Neuronal stem cell (in vitro differentiated cells): ENCODE results near the gene IL17D.

Source experiments
- DNase-seq: peaks from one replicate; pipeline ENCODE4 v3.0.0-alpha.2; 2013; ENCODE audit warnings: low spot score
- H2AFZ ChIP-seq: one replicate; pipeline ENCODE4 v1.6.1; 2013; ENCODE audit warnings: mild to moderate bottlenecking, low read length, inconsistent platforms
- H2AK5ac ChIP-seq: 2 replicates; pipeline ENCODE4 v1.6.1; 2013; ENCODE audit warnings: low read depth, mild to moderate bottlenecking, inconsistent platforms, low read length, moderate library complexity, mixed read lengths
- H2BK120ac ChIP-seq: 2 replicates; pipeline ENCODE4 v1.6.1; 2013; ENCODE audit warnings: low read depth, mild to moderate bottlenecking, inconsistent platforms, low read length, moderate library complexity, mixed read lengths
- H2BK12ac ChIP-seq: one replicate; pipeline ENCODE4 v1.6.1; 2013; ENCODE audit warnings: low read length, inconsistent platforms
- H2BK15ac ChIP-seq: 2 replicates; pipeline ENCODE4 v1.6.1; 2013; ENCODE audit warnings: mild to moderate bottlenecking, low read length, inconsistent platforms, mixed read lengths
- H2BK5ac ChIP-seq: one replicate; pipeline ENCODE4 v1.6.1; 2013; ENCODE audit warnings: inconsistent platforms, mild to moderate bottlenecking, low read length, moderate library complexity
- H3K14ac ChIP-seq: one replicate; pipeline ENCODE4 v1.6.1; 2013; ENCODE audit warnings: low read length, inconsistent platforms
- H3K18ac ChIP-seq: 2 replicates; pipeline ENCODE4 v1.6.1; 2013; ENCODE audit warnings: low read length, inconsistent platforms
- H3K23ac ChIP-seq: 2 replicates; pipeline ENCODE4 v1.6.1; 2013; ENCODE audit warnings: low read depth, mild to moderate bottlenecking, mixed read lengths, low read length, inconsistent platforms; ENCODE audit not compliant: poor library complexity
- H3K27ac ChIP-seq: replicated peaks from 3 replicates; pipeline ENCODE4 v1.5.1; 2013; ENCODE audit warnings: low read length, inconsistent platforms
- H3K27me3 ChIP-seq, 3 experiments: 2 replicates each; pipeline ENCODE4 v1.6.1; 2013; ENCODE audit warnings: low read length in 3 of 3, mild to moderate bottlenecking in 2 of 3, inconsistent platforms in 1 of 3, low read depth in 1 of 3, mixed read lengths in 1 of 3, moderate library complexity in 1 of 3; ENCODE audit not compliant: control insufficient read depth in 3 of 3, insufficient read depth in 3 of 3
- H3K36me3 ChIP-seq, 2 donors: replicated peaks in 1 of 2; 2 replicates each; pipeline ENCODE4 v1.6.1; 2013; ENCODE audit warnings: low read length in 2 of 2; ENCODE audit not compliant: control insufficient read depth in 2 of 2, insufficient read depth in 2 of 2
- H3K4ac ChIP-seq: 2 replicates; pipeline ENCODE4 v1.6.1; 2013; ENCODE audit warnings: inconsistent platforms, mild to moderate bottlenecking, low read length, moderate library complexity
- H3K4me1 ChIP-seq, 2 donors: 1 replicate in 1 of 2; 2 replicates in 1 of 2; pipeline ENCODE4 v1.6.1; 2013; ENCODE audit warnings: low read length in 2 of 2, low read depth in 1 of 2; ENCODE audit not compliant: control insufficient read depth in 2 of 2, insufficient read depth in 1 of 2
- H3K4me2 ChIP-seq: one replicate; pipeline ENCODE4 v1.6.1; 2013; ENCODE audit warnings: mild to moderate bottlenecking, low read length, inconsistent platforms; ENCODE audit not compliant: insufficient read depth, poor library complexity, severe bottlenecking
- H3K4me3 ChIP-seq, 2 donors: 2 replicates each; pipeline ENCODE4 v1.5.1; 2013; ENCODE audit warnings: low read length in 2 of 2, mild to moderate bottlenecking in 2 of 2, inconsistent platforms in 1 of 2, moderate library complexity in 1 of 2
- H3K79me1 ChIP-seq: one replicate; pipeline ENCODE4 v1.6.1; 2013; ENCODE audit warnings: low read depth, mild to moderate bottlenecking, inconsistent platforms, low read length, moderate library complexity
- H3K9ac ChIP-seq: one replicate; pipeline ENCODE4 v1.6.1; 2013; ENCODE audit warnings: mild to moderate bottlenecking, low read depth, low read length, inconsistent platforms; ENCODE audit not compliant: poor library complexity
- H3K9me3 ChIP-seq, 2 donors: replicated peaks in 1 of 2; 2 replicates each; pipeline versions ENCODE3 to v1.6.1; 2013; ENCODE audit warnings: low read length in 2 of 2, mild to moderate bottlenecking in 2 of 2, inconsistent platforms in 1 of 2, low read depth in 1 of 2, mixed read lengths in 1 of 2, moderate library complexity in 1 of 2; ENCODE audit not compliant: control insufficient read depth in 2 of 2, insufficient read depth in 1 of 2
- H4K8ac ChIP-seq: one replicate; pipeline ENCODE4 v1.6.1; 2013; ENCODE audit warnings: low read depth, mild to moderate bottlenecking, inconsistent platforms, low read length, moderate library complexity
- H4K91ac ChIP-seq: one replicate; pipeline ENCODE4 v1.6.1; 2013; ENCODE audit warnings: low read length, low read depth, mild to moderate bottlenecking, inconsistent platforms; ENCODE audit not compliant: poor library complexity
- WGBS, 2 donors: extraction: QIAGEN DNeasy Blood & Tissue Kit; methylation state at CpG; one replicate each; pipeline ENCODE4 v1.1.7; 2013; ENCODE audit warnings: missing lambda C conversion rate in 2 of 2, mixed read lengths in 1 of 2; ENCODE audit not compliant: insufficient read length in 2 of 2, insufficient replicate concordance in 1 of 2; ENCODE audit errors: extremely low coverage in 2 of 2; 5-methylcytosine and 5-hydroxymethylcytosine counted together

The IL17D gene

DNA sequence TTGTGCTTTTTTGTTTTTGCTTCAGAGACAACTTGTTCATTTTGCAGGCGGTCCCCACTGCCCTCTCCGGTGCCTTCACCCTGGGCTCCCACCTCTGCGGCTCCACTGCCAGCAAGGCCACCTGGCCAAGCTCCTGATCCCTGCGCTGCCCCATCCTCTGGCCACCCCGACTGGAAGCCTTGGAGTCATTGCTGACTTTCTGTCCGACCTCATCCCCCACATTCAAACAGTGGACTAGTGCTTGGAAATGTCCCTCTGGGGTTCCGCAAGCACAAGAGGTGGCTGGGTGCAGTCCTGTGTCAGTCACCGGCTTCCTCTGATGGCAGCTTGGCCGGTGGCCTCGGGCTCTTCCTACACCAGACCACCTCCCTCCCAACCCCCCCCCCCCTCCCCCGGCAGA lies 17.0 kb downstream of the IL17D start:
- H3K9me3 ChIP-seq, result peaks cover 3 to 4% of the 10 kb centered on the region in 2 donors
- peaks cover 0 to 8% (median 0%) of the 10 kb centered on the region in 3 experiments for H3K27me3 ChIP-seq
- DNase-seq, result no peak
- no peak overlapping the region for H4K91ac ChIP-seq
- H2BK12ac ChIP-seq, result no peak overlapping the region
- no peak overlapping the region for H3K4me3 ChIP-seq
- H3K9ac ChIP-seq, result no peak overlapping the region
- H2BK120ac ChIP-seq, result no peak overlapping the region
- no peaks in the 10 kb centered on the region for H3K79me1 ChIP-seq
- H2AK5ac ChIP-seq, result no peak overlapping the region
- peaks cover 1 to 3% of the 10 kb centered on the region in 2 donors for H3K36me3 ChIP-seq
- peaks cover 0 to 13% of the 10 kb centered on the region in 2 donors for H3K4me1 ChIP-seq
- no CpG with 5 or more reads among the region's 11 CpGs for whole genome bisulfite sequencing, 2 donors
- no peak overlapping the region for H2BK5ac ChIP-seq
- H2AFZ ChIP-seq, result no peak overlapping the region
- H3K4ac ChIP-seq, result no peak overlapping the region
- H3K27ac ChIP-seq, result no peak overlapping the region
- H3K4me2 ChIP-seq, result no peak overlapping the region
- no peak overlapping the region for H3K23ac ChIP-seq
- H4K8ac ChIP-seq, result no peak overlapping the region
- no peak overlapping the region for H2BK15ac ChIP-seq
- H3K14ac ChIP-seq, result no peak overlapping the region
- H3K18ac ChIP-seq, result no peak overlapping the region

DNA sequence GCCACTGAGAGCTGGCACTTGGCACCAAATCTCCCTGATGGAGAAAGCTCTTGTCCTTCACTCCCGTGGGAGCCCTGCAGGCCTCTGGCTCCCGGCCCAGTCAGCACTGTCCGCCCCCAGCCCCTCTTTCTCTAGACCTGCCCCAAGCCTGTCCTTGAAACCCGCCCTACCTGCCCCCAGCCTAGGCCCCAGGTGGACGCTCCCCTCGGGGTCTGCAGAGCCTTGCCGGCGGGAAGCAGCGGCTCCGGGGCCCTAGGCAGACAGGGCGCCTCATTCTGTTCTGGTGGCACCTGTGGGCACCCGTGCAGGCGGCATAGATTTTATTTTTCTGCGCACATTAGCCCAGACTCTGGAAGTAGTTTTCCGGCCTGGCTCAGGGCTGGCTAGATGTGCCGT lies 17.6 kb downstream of the IL17D start:
- peak overlapping the region; percentile 80 for H2BK5ac ChIP-seq
- no peak overlapping the region for H3K4me2 ChIP-seq
- H3K4me1 ChIP-seq, result peaks cover 0 to 13% of the 10 kb centered on the region in 2 donors
- no peak overlapping the region for H3K4me3 ChIP-seq
- peaks cover 0 to 8% (median 0%) of the 10 kb centered on the region in 3 experiments for H3K27me3 ChIP-seq
- no peak overlapping the region for H2BK120ac ChIP-seq
- no peak overlapping the region for H2BK12ac ChIP-seq
- peaks cover 1 to 3% of the 10 kb centered on the region in 2 donors for H3K36me3 ChIP-seq
- H3K4ac ChIP-seq, result no peak overlapping the region
- H3K79me1 ChIP-seq, result no peaks in the 10 kb centered on the region
- no peak overlapping the region for H3K14ac ChIP-seq
- peak overlapping the region; percentile 93 for H3K18ac ChIP-seq
- DNase-seq, result no peak
- H3K27ac ChIP-seq, result no peak overlapping the region
- H3K9ac ChIP-seq, result no peak overlapping the region
- no peak overlapping the region for H4K91ac ChIP-seq
- H3K9me3 ChIP-seq, result peaks cover 3 to 4% of the 10 kb centered on the region in 2 donors
- H4K8ac ChIP-seq, result no peak overlapping the region
- H3K23ac ChIP-seq, result no peak overlapping the region
- peak overlapping the region; percentile 91 for H2BK15ac ChIP-seq
- H2AFZ ChIP-seq, result no peak overlapping the region
- WGBS, 2 donors, result no CpG with 5 or more reads among the region's 16 CpGs
- peak overlapping the region; percentile 46 for H2AK5ac ChIP-seq

DNA sequence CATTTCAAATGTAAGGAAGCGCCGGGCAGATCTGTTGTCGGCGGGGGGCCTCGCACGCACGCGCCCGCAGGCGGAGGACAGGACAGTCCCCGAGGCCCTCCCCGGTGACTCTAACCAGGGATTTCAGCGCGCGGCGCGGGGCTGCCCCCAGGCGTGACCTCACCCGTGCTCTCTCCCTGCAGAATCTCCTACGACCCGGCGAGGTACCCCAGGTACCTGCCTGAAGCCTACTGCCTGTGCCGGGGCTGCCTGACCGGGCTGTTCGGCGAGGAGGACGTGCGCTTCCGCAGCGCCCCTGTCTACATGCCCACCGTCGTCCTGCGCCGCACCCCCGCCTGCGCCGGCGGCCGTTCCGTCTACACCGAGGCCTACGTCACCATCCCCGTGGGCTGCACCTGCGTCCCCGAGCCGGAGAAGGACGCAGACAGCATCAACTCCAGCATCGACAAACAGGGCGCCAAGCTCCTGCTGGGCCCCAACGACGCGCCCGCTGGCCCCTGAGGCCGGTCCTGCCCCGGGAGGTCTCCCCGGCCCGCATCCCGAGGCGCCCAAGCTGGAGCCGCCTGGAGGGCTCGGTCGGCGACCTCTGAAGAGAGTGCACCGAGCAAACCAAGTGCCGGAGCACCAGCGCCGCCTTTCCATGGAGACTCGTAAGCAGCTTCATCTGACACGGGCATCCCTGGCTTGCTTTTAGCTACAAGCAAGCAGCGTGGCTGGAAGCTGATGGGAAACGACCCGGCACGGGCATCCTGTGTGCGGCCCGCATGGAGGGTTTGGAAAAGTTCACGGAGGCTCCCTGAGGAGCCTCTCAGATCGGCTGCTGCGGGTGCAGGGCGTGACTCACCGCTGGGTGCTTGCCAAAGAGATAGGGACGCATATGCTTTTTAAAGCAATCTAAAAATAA lies 18.2 kb downstream of the IL17D start:
- H2BK15ac ChIP-seq, result peak overlapping the region; percentile 91
- peak overlapping the region; percentile 90 for H3K23ac ChIP-seq
- peak overlapping the region; percentile 93 for H2BK12ac ChIP-seq
- peak overlapping the region; percentile 63 for H2AK5ac ChIP-seq
- no peak overlapping the region for H2BK120ac ChIP-seq
- H3K9ac ChIP-seq, result peak overlapping the region; percentile 74
- H3K18ac ChIP-seq, result peak overlapping the region; percentile 93
- H2BK5ac ChIP-seq, result peak overlapping the region; percentile 80
- peak overlapping the region; percentile 12 for H3K4ac ChIP-seq
- no CpG with 5 or more reads among the region's 81 CpGs for WGBS, 2 donors
- H3K4me2 ChIP-seq, result peak overlapping the region; percentile 67
- H3K4me3 ChIP-seq, result peak overlapping the region in 1 of 2 donors; percentile 79
- H4K91ac ChIP-seq, result peak overlapping the region; percentile 93
- H3K36me3 ChIP-seq, result peaks cover 1 to 3% of the 10 kb centered on the region in 2 donors
- H3K27ac ChIP-seq, result no peak overlapping the region
- no peak overlapping the region for H2AFZ ChIP-seq
- peak overlapping the region; percentile 90 for H3K14ac ChIP-seq
- H3K27me3 ChIP-seq, result peaks cover 0 to 8% (median 0%) of the 10 kb centered on the region in 3 experiments
- peaks cover 0 to 9% of the 10 kb centered on the region in 2 donors for H3K4me1 ChIP-seq
- H3K9me3 ChIP-seq, result peaks cover 3 to 4% of the 10 kb centered on the region in 2 donors
- H3K79me1 ChIP-seq, result no peaks in the 10 kb centered on the region
- no peak for DNase-seq
- peak overlapping the region; percentile 97 for H4K8ac ChIP-seq

DNA sequence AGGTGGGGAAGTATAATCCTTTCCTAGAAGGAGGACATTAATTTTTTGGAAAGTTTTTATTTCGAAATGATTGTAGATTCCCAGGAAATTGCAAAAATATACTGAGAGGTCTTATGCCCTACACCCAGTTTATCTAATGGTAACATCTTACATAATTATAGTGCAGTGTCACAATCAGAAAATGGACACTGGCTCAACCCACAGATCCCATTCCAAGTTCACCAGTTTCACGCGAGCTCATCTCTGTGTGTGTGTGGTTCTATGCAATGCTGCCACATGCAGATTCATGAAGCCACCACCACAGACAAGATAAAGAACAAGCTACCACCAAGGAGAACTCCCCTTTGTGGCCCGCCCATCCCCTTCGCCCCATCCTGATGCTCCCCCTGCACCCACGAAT lies 24.4 kb downstream of the IL17D start:
- Histone ChIP-seq H3K27ac (no peak overlapping the region), H3K4ac (no peak overlapping the region), H2BK120ac (no peak overlapping the region), H2BK5ac (no peak overlapping the region), H2BK12ac (no peak overlapping the region), H2AK5ac (no peak overlapping the region), H3K4me2 (no peak overlapping the region), H3K14ac (no peak overlapping the region), H4K8ac (no peak overlapping the region), H3K18ac (no peak overlapping the region), H3K4me1 (no peaks in the 10 kb centered on the region), H3K9ac (no peak overlapping the region), H3K79me1 (no peaks in the 10 kb centered on the region), H2AFZ (no peak overlapping the region), H3K23ac (no peak overlapping the region), H3K4me3 (no peak overlapping the region), H3K9me3 (no peaks in the 10 kb centered on the region), H3K27me3 (no peaks in the 10 kb centered on the region), H4K91ac (no peak overlapping the region), H2BK15ac (no peak overlapping the region), H3K36me3 (no peaks in the 10 kb centered on the region)
- whole genome bisulfite sequencing, 2 donors, result no CpG with 5 or more reads among the region's 6 CpGs
- DNase-seq, result no peak
